HS-27A (cell line): ENCODE measurements around the gene GNL3.
"Not testable (repeated sequence)": the region's sequence is repeated elsewhere in the genome, so short reads cannot be mapped to it uniquely, and the experiment has no call there.

Source experiments
- DNase-seq: peaks from one replicate; pipeline ENCODE4 v3.0.0-alpha.2; 2012; ENCODE audit warnings: low read depth, missing footprints

Gene GNL3

GRCh38 chr3:52685709-52686691, at the start of gene GNL3, which contains the start of gene PBRM1:
GNL3 (plus strand) TSS chr3:52686032; CDS start chr3:52686093, 61 bp downstream.
PBRM1 (minus strand) TSS chr3:52685913.
- peak; percentile 83 for DNase-seq

GRCh38 chr3:52636673-52637072, 49.2 kb upstream of the GNL3 start:
- no peak for DNase-seq

GRCh38 chr3:52645549-52645948, 40.3 kb upstream of the GNL3 start:
- DNase-seq: no peak

GRCh38 chr3:52649461-52650210, 36.2 kb upstream of the GNL3 start:
- DNase-seq: peak; percentile 39

GRCh38 chr3:52650439-52650838, 35.4 kb upstream of the GNL3 start:
- no peak for DNase-seq

- no peak for DNase-seq
Observed at GRCh38 chr3:52651592-52651991, 34.2 kb upstream of the GNL3 start.

GRCh38 chr3:52655895-52656294, 29.9 kb upstream of the GNL3 start:
- no peak for DNase-seq

- no peak for DNase-seq
Observed at GRCh38 chr3:52660046-52660445, 25.8 kb upstream of the GNL3 start.

GRCh38 chr3:52663098-52663497, 22.7 kb upstream of the GNL3 start:
- no peak for DNase-seq

- DNase-seq: peak; percentile 99
Observed at GRCh38 chr3:52670621-52671521, 15.0 kb upstream of the GNL3 start.

- DNase-seq: no peak
Observed at GRCh38 chr3:52671676-52672075, 14.2 kb upstream of the GNL3 start.

GRCh38 chr3:52676201-52676600, 9.6 kb upstream of the GNL3 start:
- DNase-seq: not testable (repeated sequence)

GRCh38 chr3:52678265-52679198, 7.3 kb upstream of the GNL3 start:
- DNase-seq: no peak

- no peak for DNase-seq
Observed at GRCh38 chr3:52679199-52679538, 6.7 kb upstream of the GNL3 start.

- DNase-seq: no peak
Observed at GRCh38 chr3:52679811-52680210, 6.0 kb upstream of the GNL3 start.

- no peak for DNase-seq
Observed at GRCh38 chr3:52681596-52681995, 4.2 kb upstream of the GNL3 start.

- DNase-seq: no peak
Observed at GRCh38 chr3:52682016-52682415, 3.8 kb upstream of the GNL3 start.

GRCh38 chr3:52683611-52684010, 2.2 kb upstream of the GNL3 start:
- no peak for DNase-seq

GRCh38 chr3:52684184-52684583, 1.6 kb upstream of the GNL3 start:
- DNase-seq: no peak

GRCh38 chr3:52685285-52685708, 535 bp upstream of the GNL3 start:
- DNase-seq: no peak

GRCh38 chr3:52688266-52688665, 2.4 kb downstream of the GNL3 start:
- DNase-seq: no peak
